NCI-H2196 treated with DMSO at 0.1 percent for 48 hours (cell line): ENCODE measurements around the gene NGDN.
"Not testable (repeated sequence)": the region's sequence is repeated elsewhere in the genome, so short reads cannot be mapped to it uniquely, and the experiment has no call there.

Source experiments
- DNase-seq: peaks from one replicate; lab custom pipeline; 2025; ENCODE audit not compliant: unreplicated experiment; lab: John Stamatoyannopoulos, UW

The NGDN gene

DNA sequence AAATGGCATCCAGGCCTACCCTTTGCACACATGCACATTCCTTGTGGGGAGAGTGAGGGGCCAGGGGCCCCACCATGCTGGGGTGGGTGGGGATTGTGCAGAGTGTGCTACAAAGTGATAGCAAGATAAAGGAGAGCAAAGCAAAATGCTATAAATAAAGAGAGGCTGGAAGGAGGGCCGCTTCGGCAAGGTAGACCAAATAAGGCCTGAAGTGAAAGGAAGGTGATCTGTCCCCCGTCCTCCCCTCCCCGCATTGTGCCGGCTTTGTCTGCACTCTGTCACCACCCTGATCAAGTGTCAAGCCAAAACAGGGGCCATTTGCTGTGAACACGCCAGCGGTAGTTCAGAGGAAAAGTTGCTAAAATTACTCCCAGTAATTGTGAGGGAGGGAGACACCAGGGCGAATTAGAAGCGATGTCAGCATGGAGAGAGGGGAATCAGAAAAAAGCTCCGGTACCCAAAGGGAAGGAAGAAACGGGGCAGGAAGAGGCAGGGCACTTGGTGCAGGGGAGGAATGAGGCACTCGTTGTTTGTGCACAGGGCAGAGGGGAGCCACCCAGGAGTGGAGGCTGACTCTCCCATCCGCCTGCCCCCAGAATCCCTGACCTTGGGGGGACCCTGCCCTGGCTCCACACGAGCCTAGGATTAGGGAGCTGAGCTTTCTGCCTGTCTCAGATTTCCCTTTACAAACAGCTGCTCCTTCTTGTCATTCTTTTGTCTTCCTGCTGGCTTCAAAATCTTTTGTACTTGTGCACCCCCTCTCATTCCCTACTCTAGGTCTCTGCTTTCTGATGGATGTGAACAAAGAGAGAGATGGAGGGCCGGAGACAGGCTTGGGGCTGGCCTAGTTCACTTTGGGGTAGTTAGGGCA lies 31.2 kb upstream of the NGDN start:
- DNase-seq = no peak

DNA sequence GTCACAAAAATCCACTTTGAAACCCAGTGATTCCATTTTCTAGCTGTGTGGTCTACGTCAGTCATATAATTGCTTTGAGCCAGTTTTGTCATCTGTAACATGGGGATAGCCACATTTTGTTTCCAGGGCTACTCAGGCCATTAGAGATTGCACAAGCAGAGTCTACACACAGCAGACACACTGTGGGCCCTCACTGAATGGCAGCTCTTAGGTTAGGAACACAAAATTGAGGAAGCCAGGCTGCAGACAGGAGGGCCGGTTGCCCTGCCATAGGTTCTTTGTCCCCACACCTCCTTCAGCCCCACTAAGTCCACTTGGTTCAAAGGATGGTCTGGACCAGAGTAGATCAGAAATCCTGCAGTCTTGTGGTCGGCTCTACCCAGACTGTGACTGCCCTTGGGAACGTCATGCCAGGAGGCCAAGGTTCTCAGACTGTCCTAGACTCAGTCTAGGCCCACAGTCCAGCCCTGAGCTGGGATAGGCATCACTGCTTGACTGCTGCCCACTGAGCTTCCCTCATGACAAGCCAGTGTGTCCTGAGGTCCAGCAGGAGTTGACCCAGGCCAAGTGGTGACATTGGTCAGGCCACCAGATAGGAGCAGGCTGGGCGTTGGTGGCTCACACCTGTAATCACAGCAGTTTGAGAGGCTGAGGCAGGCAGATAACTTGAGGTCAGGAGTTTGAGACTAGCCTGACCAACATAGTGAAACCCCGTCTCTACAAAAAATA lies 30.2 kb upstream of the NGDN start:
- no peak for DNase-seq

DNA sequence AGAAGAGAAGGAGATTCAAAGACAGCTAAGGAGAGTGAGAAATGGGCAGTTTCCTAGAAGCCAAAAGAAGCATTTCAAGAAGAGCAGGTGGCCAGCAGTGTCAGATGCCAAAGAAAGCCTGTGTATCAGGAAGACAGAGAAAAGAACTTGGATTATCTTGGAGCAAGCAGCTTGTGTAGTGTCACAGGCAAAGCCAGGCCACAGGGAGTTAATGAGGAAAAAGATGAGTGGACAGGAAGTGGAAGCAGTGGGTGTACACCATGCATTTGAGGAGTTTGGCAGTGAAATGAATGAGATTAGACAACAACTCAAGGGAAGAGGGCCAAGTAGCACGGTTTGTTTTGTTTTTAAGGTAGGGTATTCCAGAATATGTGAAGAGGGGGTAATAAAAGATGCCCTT lies 28.4 kb upstream of the NGDN start:
- no peak for DNase-seq

DNA sequence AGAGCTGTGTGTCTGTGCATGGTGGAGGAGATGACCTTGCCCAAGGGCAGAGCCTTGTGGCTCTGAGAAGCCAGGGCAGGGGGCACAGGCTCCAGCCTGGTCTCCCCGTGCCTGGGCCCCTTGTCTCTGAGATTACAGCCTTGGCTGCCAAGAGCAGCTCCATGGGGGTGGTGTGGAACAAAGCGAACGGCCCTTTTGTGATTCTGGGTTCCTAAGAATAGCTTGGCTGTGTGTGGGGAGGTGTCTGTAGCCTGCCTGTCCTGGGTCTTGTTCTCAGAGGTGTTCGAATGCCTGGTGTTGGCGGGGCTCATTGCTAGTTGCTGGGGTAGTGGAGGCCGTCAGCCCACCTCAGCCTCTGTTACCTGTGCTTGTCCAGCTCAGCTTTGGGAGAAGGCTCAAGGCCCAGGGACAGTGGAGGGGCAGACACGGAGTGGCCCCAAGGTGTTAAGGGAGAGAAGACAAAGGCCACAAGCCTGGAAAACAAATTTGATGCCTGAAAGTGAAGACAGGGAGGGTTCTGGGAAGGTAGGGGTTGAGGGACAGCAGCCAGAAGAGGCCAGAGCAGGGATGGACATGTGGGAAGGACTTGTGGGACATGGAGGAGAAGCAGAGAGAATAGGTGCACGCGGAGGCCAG lies 26.7 kb upstream of the NGDN start:
- no peak for DNase-seq

DNA sequence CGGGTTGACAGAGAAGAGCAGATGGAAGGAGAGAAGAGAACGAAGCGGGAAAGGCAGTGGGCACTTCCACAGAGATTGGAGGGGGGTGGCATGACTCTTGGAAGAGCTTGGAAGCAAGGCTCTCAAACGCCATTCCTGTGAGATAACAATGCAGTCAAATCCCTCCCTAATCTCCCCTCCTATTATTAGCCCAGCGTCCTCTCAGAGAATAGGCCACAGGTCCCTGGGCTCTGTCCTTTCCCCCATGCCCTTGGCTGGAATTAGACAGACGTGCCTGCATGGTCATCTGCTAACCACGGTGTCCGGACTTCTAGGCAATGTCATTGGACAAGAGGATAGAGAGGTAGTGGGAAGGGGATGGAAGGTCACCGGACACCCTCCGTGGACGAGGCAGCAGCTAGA lies 26.1 kb upstream of the NGDN start:
- no peak for DNase-seq

DNA sequence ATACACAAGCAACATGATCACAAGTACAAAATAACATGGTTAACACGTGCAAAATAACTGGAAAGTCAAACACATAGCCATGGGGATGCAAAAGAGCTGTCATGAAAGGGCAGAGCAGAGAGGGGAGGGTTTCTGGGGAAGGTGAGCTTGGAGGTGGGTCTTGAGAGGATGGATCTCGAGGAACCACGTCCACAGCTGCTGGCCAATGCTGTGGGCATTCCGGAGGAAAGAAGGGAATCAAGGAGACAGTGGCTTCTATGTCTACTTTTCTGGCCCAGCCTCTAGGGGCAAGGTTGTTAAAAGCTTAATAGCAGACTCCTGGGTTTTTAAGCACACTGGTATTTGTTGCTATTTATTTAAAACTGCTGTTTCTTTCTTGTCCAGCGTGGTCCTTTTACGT lies 25.6 kb upstream of the NGDN start:
- DNase-seq = no peak

DNA sequence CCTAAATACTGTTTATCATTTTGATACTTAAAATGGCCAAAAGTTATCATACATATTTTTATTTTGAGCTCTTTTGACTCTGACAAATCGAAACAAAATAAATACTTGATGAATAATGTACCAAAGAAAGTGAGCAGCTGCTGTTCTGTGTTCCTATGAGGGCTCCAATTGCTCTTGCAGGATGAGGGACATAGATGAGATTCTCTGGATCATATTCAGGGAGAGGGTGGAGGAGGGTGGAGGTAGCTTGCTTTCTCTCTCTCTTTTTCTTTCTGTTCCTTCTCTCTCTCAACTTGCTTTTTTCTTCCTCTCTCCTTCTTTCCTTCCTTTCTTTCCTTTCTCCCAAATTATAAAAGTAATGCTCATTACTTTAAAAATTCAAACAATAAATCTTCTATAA lies 25.2 kb upstream of the NGDN start:
- no peak for DNase-seq

DNA sequence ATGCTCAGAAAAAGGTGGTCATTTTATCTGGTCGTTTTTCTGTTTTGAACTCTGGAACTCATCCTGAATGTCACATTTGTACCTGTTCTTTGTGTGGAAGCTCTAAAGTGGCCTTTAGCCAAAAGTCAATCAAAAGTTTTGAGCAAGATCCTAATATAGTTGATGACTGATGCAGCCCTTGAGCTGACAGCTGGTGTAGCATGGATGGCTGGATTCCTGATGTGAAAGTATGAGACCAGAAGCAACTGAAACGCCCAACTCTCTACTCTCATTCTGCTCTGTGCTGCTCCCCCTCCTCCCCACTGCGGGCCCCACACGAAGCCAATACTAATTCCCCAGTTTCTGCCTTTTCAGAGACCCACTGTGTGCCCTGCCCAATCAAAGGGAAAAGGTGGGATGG lies 23.7 kb upstream of the NGDN start:
- DNase-seq = no peak

DNA sequence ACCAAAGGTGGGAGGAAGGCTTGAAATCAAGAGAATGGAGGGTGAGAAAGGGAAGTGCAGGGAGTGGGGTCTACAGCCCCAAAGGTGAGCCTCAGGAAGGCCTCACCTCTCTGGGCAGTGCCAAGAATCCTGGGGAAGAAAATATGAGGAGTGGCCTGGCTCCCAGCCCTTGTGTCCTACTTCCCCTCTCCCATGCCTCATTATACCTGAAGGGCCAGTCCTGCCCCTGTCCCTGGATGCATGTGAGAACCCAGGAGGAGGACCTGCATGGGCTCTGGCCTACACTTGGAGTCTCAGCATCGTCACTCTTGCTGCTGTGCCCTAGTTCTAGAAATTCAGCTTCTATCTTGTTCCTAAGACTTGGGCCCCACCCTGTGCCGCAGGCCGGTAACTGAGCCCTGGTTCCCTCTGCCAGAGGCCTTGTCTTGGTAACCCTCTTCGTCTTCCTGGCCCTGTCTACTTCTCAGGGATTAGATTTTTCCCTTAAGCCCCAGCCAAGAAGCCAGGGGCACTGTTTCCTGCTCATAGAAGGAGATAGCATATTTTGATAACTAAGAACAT lies 23.1 kb upstream of the NGDN start:
- DNase-seq = no peak

DNA sequence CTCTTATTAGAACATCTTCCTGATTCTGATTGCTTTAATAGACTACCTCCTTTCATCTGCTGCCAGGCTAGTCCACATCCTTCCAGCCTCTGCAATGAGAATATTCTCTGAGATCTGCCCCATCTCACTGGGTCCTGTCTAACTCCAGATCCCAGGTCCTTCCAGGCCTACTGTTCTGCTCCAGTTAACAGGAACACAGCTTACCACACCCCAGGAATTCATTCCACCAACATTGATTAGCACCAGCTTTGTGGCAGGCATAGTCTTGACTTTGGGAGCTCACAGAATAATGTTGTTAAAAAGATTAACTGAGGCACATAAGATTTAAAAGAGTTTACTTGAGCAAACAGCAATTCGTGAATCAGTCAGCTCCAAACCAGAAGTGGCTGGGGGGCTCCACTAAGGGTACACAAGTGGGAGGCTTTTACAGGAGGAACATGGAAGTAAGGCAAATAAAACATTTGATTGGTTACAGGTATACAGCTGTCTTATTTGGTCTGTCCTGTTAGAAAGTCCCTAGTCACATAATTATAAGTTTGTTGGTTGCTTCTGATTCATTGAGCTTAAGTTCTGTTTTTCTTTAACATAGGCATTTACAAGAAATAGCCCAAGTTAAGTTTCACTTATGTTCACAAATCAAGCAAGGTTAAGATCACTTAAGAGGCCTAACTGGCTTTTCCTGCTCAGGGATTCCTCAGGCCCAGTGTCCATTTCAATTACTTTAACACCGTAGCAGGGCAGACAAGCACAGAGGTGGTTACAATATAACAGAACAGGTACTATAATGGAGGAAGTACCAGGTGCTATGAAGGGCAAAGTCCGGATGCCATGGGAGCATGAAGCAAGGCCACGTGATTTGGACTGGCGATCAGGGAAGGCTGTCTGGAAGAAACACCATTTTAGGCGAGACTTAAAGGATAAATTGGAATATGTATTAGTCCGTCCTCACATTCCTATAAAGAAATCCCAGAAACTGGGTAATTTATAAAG lies 21.8 kb upstream of the NGDN start:
- no peak for DNase-seq

DNA sequence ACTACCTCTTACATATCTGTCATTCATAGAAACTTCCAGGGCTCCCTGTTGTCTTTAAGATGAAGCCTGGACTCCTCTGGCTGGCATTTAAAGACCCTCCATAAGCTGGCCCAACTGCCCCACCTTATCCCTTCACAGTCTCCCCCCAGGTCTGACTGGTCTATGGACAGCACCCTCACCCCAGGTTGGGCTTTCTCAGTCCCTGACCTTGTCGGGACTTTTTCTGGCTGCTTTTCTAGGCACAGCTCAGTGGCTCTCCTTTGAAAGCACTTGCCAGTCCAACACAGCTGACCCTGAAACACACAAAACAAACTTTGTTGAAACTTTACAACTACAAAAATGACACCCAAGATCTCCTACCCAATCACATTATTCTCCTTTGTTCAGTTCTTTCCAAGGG lies 20.2 kb upstream of the NGDN start:
- DNase-seq = no peak

DNA sequence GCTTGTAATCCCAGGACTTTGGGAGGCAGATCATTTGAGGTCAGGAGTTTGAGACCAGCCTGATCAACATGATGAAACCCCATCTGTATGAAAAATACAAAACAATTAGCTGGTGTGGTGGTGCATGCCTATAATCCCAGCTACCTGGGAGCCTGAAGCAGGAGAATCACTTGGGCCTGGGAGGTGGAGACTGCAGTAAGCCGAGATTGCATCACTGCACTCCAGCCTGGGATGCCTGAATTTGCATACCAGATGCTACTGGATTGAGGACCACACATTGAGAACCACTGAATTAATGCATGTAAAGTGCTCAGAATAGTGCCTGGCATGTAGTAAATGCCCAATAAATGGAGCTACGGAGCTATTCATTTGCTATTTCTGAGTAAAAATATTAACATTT lies 19.1 kb upstream of the NGDN start:
- no peak for DNase-seq

DNA sequence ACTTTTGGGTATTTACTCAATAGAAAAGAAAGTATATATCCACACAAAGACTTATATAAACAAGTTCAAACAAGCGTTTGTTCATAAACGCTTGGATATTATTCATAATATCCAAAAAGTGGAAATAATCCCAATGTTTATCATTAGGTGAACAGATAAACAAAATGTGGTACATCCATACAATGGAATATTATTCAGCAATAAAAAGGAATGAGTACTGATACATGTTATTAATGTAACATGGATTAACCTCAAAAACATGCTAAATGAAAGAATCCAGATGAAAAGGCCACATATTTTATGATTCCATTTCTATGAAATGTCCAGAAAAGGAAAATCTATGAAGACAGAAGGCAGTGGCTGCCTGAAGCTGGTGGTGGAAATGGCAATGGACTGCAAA lies 17.3 kb upstream of the NGDN start:
- DNase-seq = no peak

DNA sequence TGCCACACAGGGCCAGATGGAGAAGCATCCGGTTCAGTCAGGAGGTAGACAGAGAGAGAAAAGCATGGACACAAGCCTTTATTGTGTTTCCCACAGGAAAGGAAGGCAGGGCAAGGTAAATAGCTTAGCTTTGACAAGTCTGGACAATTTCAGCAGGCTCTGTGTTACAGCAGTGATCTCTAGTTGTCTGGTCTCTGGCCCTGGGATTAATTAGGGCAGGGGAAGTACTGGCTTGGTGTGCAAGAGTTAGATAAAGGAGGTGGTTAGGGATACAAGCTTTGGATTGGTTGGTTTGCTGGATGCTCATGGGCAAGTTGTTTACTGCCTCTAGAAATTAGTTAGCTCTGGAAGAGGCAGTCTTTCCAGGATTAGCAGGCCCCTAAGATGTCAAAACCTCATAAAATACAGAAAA lies 15.1 kb upstream of the NGDN start:
- DNase-seq = no peak

DNA sequence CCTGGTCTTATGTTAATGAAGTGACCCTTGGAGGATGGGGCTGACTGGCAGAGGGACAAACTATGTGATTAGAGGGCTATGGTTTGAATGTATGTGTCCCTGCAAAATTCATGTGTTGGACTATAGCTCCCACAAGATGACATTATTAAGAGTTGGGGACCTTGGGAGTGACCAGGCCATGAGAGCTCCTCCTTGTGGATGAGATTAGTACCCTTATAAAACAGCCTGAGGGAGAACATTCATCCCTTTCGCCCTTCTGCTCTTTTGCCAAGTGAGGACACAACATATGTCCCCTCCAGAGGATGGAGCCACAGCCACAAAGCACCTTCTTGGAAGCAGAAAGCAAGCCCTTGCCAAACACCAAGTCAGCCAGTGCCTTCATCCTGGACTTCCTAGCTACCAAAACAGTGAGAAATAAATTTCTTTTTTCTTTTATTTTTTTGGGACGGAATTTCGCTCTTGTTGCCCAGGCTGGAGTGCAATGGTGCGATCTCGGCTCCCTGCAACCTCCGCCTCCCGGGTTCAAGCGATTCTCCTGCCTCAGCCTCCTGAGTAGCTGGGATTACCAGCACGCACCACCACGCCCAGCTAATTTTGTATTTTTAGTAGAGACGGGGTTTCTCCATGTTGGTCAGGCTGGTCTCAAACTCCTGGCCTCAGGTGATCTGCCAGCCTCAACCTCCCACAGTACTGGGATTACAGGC lies 12.5 kb upstream of the NGDN start:
- DNase-seq = not testable (repeated sequence)

DNA sequence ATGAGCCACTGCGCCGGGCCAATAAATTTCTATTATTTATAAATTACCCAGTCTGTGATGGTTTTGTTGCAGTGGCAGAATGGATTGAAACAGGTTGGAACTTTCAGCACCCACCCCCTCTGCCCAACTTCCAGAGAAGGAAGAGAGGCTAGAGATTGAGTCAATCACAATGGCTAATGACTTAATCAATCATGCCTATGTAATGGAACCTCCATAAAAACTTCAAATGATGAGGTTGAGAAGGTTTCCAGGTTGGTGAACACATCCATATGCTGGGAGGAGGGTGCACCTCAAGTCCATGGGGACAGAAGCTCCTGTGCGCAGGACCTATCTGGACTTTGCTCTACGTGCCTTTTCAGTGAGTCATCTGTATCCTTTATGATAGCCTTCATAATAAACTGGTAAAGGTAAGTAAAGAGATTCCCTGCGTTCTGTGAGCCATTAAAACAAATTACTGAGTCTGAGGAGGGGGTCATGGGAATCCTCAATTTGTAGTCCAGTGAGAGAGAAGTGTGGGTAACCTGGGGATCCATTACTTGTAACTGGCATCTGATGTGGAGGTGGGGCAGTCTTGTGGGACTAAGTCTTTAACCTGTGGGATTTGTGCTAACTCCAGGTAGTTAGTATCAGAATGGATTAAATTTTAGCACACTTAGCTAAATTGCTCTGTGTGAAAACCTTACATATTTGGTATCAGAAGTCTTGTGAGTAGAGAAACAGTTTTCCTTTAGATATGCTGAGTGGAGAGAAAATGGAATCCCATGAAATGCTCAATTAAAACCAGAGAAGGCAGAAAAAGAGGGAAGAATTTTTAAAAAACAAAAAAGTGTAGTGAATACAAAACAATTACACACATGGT lies 11.7 kb upstream of the NGDN start:
- no peak for DNase-seq

DNA sequence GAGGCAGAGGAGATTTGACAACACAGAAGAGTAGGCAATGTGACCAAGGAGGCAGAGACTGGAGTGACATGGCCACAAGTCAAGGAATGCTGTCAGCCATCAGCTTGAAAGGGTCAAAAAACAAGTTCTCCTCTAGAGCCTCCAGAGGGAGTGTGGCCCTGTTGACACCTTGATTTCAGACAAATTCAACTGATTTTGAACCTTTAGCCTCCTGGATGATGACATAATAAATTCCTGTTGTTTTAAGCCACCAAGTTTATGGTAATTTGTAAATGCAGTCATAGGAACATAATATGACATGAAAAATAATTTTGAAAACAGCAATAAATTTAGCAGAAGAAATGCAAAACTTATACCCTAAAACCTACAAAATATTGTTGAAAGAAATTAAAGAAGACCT lies 8.5 kb upstream of the NGDN start:
- no peak for DNase-seq

DNA sequence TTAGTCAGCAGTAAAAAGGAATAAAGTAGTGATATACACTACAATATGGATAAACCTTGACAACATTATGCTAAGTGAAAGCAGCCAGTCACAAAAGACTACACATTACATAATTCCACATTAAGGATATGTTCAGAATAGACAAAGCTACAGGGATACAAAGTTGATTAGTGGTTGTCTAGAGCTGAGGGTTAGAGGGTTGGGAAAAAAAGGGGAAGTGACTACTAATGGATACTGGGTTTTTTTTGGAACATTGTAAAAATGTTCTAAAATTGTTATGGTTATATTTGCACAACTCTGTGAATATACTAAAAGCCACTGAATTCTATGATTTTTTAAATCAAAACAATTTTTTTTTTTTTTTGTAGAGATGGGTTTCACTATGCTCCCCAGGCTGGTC lies 4.8 kb upstream of the NGDN start:
- no peak for DNase-seq

DNA sequence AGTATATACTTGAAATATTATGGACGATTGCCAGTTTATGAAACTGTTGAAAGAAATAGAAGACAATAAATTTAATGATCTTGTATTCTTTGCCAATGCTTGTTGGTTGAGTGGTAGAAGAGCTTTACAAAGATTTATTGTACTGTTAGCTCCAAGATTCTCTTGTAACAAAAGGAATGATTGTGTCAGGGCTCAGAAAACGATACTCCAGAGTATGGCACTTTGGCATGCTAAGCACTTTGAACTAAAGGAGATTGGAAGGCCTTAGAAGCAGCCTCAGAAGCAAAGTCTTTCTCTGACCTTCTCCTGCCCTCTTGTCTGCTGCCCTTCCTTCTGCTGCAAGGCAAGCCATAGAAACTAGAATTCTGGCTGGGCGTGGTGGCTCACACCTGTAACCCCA lies 4.2 kb upstream of the NGDN start:
- no peak for DNase-seq
